Measurements from ENCODE around the gene LCN15.

Gene LCN15

DNA sequence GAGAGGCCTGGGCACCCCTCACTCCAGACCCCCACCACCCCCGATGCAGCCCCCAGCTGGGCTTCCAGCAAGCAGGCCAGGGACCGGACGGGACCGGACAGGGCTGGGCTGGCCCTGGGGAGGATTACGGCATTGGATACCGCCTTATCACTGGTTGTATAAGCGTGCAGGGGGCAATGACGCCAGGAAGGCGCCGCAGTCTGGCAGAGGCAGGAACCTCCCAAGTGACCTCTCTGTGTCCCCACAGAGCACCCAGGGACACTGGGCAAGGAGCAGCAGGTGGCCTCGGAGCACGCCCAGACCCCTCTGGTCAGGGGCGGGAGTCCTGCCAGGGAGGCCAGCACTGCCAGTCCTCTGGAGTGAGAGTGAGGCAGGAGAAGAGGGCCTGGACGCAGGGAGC, 723 bp upstream of the LCN15 start:
- peak overlapping the region; percentile 72; the same call in 1 of the 2 replicates for H3K4me2 ChIP-seq (ENCODE audit: low read length)
- TF ChIP-seq EZH2phosphoT487 (IDR thresholded peaks at IDR 0.05; ENCODE audit: low read depth), result no peak
- TF ChIP-seq, protein P1, sequence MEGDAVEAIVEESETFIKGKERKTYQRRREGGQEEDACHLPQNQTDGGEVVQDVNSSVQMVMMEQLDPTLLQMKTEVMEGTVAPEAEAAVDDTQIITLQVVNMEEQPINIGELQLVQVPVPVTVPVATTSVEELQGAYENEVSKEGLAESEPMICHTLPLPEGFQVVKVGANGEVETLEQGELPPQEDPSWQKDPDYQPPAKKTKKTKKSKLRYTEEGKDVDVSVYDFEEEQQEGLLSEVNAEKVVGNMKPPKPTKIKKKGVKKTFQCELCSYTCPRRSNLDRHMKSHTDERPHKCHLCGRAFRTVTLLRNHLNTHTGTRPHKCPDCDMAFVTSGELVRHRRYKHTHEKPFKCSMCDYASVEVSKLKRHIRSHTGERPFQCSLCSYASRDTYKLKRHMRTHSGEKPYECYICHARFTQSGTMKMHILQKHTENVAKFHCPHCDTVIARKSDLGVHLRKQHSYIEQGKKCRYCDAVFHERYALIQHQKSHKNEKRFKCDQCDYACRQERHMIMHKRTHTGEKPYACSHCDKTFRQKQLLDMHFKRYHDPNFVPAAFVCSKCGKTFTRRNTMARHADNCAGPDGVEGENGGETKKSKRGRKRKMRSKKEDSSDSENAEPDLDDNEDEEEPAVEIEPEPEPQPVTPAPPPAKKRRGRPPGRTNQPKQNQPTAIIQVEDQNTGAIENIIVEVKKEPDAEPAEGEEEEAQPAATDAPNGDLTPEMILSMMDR (IDR thresholded peaks at IDR 0.05; ENCODE audit: low read depth, low read length), result no peak
- no peak overlapping the region for H3K4me3 ChIP-seq (ENCODE audit: low read length)
- no peaks in the 10 kb centered on the region for H3K36me3 ChIP-seq (replicated peaks; ENCODE audit: low read depth, low read length)
- no peaks in the 10 kb centered on the region for H3K9me3 ChIP-seq (ENCODE audit: insufficient read depth, low read length)
- H3K4me1 ChIP-seq (ENCODE audit: low read length), result peaks cover 25% of the 10 kb centered on the region
- no peaks in the 10 kb centered on the region for H4K20me1 ChIP-seq (ENCODE audit: insufficient read depth, low read length)
- no peak overlapping the region for H2AFZ ChIP-seq (ENCODE audit: low read depth, low read length)
- no peaks in the 10 kb centered on the region for H3K79me2 ChIP-seq (ENCODE audit: low read length)
- H3K27me3 ChIP-seq (ENCODE audit: low read depth, low read length), result peaks cover 16% of the 10 kb centered on the region
- H3K27ac ChIP-seq (ENCODE audit: low read length), result no peak overlapping the region
- H3K9ac ChIP-seq (ENCODE audit: low read length), result no peak overlapping the region

DNA sequence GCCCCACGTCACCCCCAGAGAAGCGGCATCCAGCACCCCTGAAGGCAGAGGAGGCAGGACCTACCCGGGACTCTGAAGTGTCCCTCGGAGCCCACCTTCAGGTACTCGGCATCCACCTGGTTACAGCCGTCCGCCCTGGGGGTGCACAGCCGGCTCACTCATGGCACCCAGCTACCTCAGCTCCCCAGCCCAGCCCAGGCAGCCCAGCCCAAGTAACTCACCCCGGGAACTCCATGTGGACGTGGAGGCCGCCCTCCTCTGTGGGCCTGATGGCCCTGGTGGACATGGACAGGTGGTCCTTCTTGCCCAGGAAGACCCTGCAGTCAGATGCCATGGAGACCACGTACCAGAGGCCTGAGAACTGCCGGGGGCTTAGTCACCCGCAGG, 676 bp downstream of the LCN15 start:
- no peak overlapping the region for H3K9ac ChIP-seq (ENCODE audit: low read length)
- H4K20me1 ChIP-seq (ENCODE audit: insufficient read depth, low read length), result no peaks in the 10 kb centered on the region
- H3K9me3 ChIP-seq (ENCODE audit: insufficient read depth, low read length), result no peaks in the 10 kb centered on the region
- TF ChIP-seq, protein P1 (IDR thresholded peaks at IDR 0.05; ENCODE audit: low read depth, low read length), result no peak
- no peak for TF ChIP-seq EZH2phosphoT487 (IDR thresholded peaks at IDR 0.05; ENCODE audit: low read depth)
- H3K4me1 ChIP-seq (ENCODE audit: low read length), result peaks cover 25% of the 10 kb centered on the region
- no peak overlapping the region for H3K27ac ChIP-seq (ENCODE audit: low read length)
- peaks cover 16% of the 10 kb centered on the region for H3K27me3 ChIP-seq (ENCODE audit: low read depth, low read length)
- no peak overlapping the region for H2AFZ ChIP-seq (ENCODE audit: low read depth, low read length)
- H3K4me3 ChIP-seq (ENCODE audit: low read length), result no peak overlapping the region
- no peak overlapping the region for H3K4me2 ChIP-seq (ENCODE audit: low read length)
- no peaks in the 10 kb centered on the region for H3K79me2 ChIP-seq (ENCODE audit: low read length)
- H3K36me3 ChIP-seq (replicated peaks; ENCODE audit: low read depth, low read length), result no peaks in the 10 kb centered on the region

DNA sequence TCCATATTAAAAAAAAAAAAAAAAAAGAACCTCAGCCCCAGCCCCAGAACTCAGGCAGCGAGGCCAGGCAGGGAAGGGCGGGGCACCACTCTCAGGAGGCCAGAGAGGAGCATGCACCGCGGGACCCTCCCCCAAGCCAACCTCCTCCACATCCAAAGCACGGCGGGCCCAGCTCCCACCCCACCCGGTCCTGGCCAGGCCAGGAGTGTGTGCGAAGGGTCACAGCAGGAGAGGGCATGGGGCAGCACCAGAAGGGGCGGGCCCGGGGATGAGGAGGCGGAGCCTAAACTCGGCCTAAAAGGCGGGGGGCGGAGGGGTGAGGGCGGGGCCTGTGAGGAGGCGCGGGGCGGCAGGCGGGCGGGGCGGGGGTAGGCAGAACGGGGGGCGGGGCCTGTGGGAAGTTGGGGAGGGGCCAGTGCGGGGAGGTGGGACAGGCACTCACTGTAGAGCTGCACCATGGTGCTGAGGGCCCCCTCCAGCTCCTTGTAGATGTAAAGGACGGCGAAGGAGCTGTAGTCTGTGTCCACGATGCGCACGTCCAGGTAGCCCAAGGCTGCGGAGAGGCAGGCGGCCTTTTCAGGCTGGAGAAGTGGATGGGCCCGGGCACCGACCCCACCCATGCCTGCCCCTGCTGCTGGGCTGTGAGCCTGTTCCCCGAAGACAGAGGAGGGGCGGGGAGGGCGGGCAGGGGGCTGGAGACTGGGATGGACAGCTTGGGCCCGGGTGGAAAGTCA, 1.2 kb downstream of the LCN15 start:
- H3K9me3 ChIP-seq (ENCODE audit: insufficient read depth, low read length), result no peaks in the 10 kb centered on the region
- no peak for TF ChIP-seq EZH2phosphoT487 (IDR thresholded peaks at IDR 0.05; ENCODE audit: low read depth)
- TF ChIP-seq, protein P1 (IDR thresholded peaks at IDR 0.05; ENCODE audit: low read depth, low read length), result no peak
- H3K27ac ChIP-seq (ENCODE audit: low read length), result no peak overlapping the region
- H3K9ac ChIP-seq (ENCODE audit: low read length), result no peak overlapping the region
- H3K4me2 ChIP-seq (ENCODE audit: low read length), result no peak overlapping the region
- no peak overlapping the region for H2AFZ ChIP-seq (ENCODE audit: low read depth, low read length)
- no peaks in the 10 kb centered on the region for H3K36me3 ChIP-seq (replicated peaks; ENCODE audit: low read depth, low read length)
- peaks cover 14% of the 10 kb centered on the region for H3K27me3 ChIP-seq (ENCODE audit: low read depth, low read length)
- H4K20me1 ChIP-seq (ENCODE audit: insufficient read depth, low read length), result no peaks in the 10 kb centered on the region
- peaks cover 24% of the 10 kb centered on the region for H3K4me1 ChIP-seq (ENCODE audit: low read length)
- no peak overlapping the region for H3K4me3 ChIP-seq (ENCODE audit: low read length)
- H3K79me2 ChIP-seq (ENCODE audit: low read length), result no peaks in the 10 kb centered on the region

DNA sequence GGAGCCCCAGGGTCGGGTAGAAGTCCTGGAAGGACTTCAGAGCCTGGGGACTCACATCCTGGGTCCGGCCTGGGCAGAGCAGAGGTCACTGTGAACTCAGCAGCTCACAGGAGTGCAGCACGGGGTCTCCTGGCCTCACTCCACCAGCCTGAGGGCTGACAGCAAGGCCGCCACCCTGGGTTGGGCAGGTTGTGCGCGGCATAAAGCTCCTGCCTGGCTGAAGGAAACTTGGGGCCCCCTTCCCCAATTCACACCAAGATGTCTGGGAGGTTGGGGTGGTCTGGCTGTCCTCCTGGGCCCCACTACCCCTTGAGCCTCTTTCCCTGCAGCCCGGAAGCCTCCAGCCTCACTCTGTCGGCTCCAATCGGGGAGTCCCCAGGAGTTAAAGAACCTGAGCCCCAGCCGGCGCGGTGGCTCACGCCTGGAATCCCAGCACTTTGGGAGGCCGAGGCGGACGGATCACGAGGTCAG, 2.1 kb downstream of the LCN15 start:
- Histone ChIP-seq H3K4me3 (ENCODE audit: low read length) (no peak overlapping the region), H3K36me3 (replicated peaks; ENCODE audit: low read depth, low read length) (no peaks in the 10 kb centered on the region), H3K79me2 (ENCODE audit: low read length) (no peaks in the 10 kb centered on the region), H2AFZ (ENCODE audit: low read depth, low read length) (no peak overlapping the region), H3K27me3 (ENCODE audit: low read depth, low read length) (peaks cover 9% of the 10 kb centered on the region; the same call in 1 of the 2 replicates), H3K9ac (ENCODE audit: low read length) (no peak overlapping the region), H3K4me2 (ENCODE audit: low read length) (no peak overlapping the region), H3K9me3 (ENCODE audit: insufficient read depth, low read length) (no peaks in the 10 kb centered on the region), H3K27ac (ENCODE audit: low read length) (no peak overlapping the region), H4K20me1 (ENCODE audit: insufficient read depth, low read length) (no peaks in the 10 kb centered on the region), H3K4me1 (ENCODE audit: low read length) (peaks cover 16% of the 10 kb centered on the region)
- TF ChIP-seq, protein P1 (IDR thresholded peaks at IDR 0.05; ENCODE audit: low read depth, low read length), result no peak
- no peak for TF ChIP-seq EZH2phosphoT487 (IDR thresholded peaks at IDR 0.05; ENCODE audit: low read depth)

All from OCI-LY3 (cell line).